Lower leg skin (tissue), 3 donors: ENCODE results near the gene TRIM4.

Experiments
- POLR2A ChIP-seq, 2 donors: fragments of 450-650 bp; IDR thresholded peaks; one replicate each; pipeline ENCODE4 v1.6.1; 2016 to 2017; ENCODE audit warnings: antibody characterized with exemption in 2 of 2, mild to moderate bottlenecking in 1 of 2, moderate library complexity in 1 of 2
- TF ChIP-seq, protein P1 (sequence below), 3 donors: fragments of 450-650 bp; IDR thresholded peaks; one replicate each; pipeline ENCODE4 v1.5.1; 2016; ENCODE audit warnings: antibody characterized with exemption in 3 of 3, mild to moderate bottlenecking in 3 of 3, moderate library complexity in 2 of 3

DNA sequence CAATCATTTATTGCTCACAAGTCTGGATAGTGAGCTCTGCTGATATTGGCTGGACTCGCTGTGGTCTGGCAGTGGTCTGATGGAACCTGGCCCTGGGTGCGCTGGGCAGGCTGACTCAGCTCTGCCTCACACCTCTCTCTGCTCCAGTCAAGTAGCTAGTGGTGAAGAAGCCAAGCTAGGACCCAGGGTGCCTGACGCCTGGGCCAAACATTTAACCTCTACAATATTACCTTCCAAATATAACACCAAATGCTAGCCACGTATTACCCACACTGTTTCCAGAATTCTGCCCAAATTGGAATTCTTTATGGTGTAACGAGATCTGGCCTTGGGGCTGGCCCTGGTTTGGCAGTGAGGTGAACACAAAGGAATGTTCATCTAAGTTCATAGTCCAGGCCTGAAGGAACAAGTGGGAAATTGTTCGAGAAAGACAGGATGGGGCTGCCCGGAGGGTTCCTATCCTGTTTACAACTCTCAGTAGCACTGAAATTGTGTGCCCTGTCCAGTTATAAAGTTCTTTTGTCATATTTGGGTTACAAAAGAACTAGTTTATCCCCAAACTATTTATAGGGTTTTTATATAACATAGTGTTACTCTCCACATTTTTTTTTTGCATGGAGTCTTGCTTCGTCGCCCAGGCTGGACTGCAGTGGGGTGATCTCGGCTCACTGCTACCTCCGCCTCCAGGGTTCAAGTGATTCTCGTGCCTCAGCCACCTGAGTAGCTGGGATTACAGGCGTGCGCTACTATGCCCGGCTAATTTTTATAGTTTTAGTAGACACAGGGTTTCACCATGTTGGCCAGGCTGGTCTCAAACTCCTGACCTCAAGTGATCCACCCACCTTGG lies 58.8 kb downstream of the TRIM4 start:
- TF ChIP-seq POLR2A (IDR thresholded peaks at IDR 0.05), result no peak
- TF ChIP-seq, protein P1, sequence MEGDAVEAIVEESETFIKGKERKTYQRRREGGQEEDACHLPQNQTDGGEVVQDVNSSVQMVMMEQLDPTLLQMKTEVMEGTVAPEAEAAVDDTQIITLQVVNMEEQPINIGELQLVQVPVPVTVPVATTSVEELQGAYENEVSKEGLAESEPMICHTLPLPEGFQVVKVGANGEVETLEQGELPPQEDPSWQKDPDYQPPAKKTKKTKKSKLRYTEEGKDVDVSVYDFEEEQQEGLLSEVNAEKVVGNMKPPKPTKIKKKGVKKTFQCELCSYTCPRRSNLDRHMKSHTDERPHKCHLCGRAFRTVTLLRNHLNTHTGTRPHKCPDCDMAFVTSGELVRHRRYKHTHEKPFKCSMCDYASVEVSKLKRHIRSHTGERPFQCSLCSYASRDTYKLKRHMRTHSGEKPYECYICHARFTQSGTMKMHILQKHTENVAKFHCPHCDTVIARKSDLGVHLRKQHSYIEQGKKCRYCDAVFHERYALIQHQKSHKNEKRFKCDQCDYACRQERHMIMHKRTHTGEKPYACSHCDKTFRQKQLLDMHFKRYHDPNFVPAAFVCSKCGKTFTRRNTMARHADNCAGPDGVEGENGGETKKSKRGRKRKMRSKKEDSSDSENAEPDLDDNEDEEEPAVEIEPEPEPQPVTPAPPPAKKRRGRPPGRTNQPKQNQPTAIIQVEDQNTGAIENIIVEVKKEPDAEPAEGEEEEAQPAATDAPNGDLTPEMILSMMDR (IDR thresholded peaks at IDR 0.05), result no peak
